GM12878 (cell line): Measurements from ENCODE around the gene TCP11. TPM values are rescaled to one million over a fixed set of nuclear protein-coding genes. Genes with fewer than 3 reads are reported as not detected.

Source experiments
- ATAC-seq: fragments of 200-7000 bp; cut with Tn5 transposase; 3 replicates; pipeline ENCODE4 v1.9.1; 2020; ENCODE audit warnings: mild to moderate bottlenecking, moderate library complexity
- BruUV-seq: library from RNA; stranded (reverse); fragments of 400-500 nt; replicated peaks from 2 replicates; lab custom pipeline; 2021; lab: Mats Ljungman, UMichigan
- CTCF ChIA-PET: fragments of 300-600 bp; sonication (Branson Sonifier 250); formaldehyde crosslinking; extraction: SDS; loops from one replicate; lab custom pipeline; 2021; ENCODE audit warnings: inconsistent platforms; lab: Yijun Ruan, JAX
- POLR2A ChIA-PET: fragments of 350-600 bp; formaldehyde crosslinking; extraction: SDS; loops from one replicate; lab custom pipeline; 2021; ENCODE audit warnings: inconsistent platforms; lab: Charles Lee
- RAD21 ChIA-PET: fragments of 300-600 bp; sonication (Branson Sonifier 250); formaldehyde crosslinking; loops from one replicate; lab custom pipeline; 2023; ENCODE audit warnings: antibody characterized with exemption; ENCODE audit not compliant: unreplicated experiment; lab: Charles Lee
- SMC1A ChIA-PET: fragments of 300-600 bp; sonication (Branson Sonifier 250); formaldehyde crosslinking; loops from one replicate; lab custom pipeline; 2023; ENCODE audit not compliant: unreplicated experiment, uncharacterized antibody; lab: Charles Lee
- DNase-seq: peaks from one replicate; pipeline ENCODE4 v3.0.0-alpha.2; 2011; ENCODE audit warnings: low read depth, low spot score
- FAIRE-seq: peaks from 3 replicates; lab custom pipeline; 2011; peaks lifted over from hg19 to GRCh38; lab: Jason Lieb, UNC
- H2AFZ ChIP-seq: 2 replicates; pipeline ENCODE4 v1.6.0; 2011; ENCODE audit warnings: low read depth, low read length, control low read depth; ENCODE audit not compliant: control insufficient read depth
- H3K27ac ChIP-seq: 2 replicates; pipeline ENCODE4 v1.5.1; 2011; ENCODE audit warnings: control low read depth; ENCODE audit not compliant: control insufficient read depth, insufficient read depth
- H3K27me3 ChIP-seq, 2 experiments: replicated peaks in 1 of 2; 2 replicates each; pipeline versions ENCODE4 v1.6.0 to v1.6.1; 2011; ENCODE audit warnings: low read length in 1 of 2; ENCODE audit not compliant: control insufficient read depth in 2 of 2, insufficient read depth in 2 of 2
- H3K36me3 ChIP-seq, 2 experiments: 2 replicates each; pipeline ENCODE4 v1.5.1; 2011; ENCODE audit warnings: low read length in 1 of 2; ENCODE audit not compliant: control insufficient read depth in 2 of 2, insufficient read depth in 2 of 2
- H3K4me1 ChIP-seq: 2 replicates; pipeline ENCODE4 v1.6.1; 2011; ENCODE audit warnings: mild to moderate bottlenecking, low read length, moderate library complexity, mixed read lengths; ENCODE audit not compliant: control insufficient read depth, insufficient read depth
- H3K4me2 ChIP-seq: 2 replicates; pipeline ENCODE4 v1.6.0; 2011; ENCODE audit warnings: control low read depth; ENCODE audit not compliant: control insufficient read depth, insufficient read depth
- H3K4me3 ChIP-seq: fragments of 200-600 bp; sonication (generic); 2 replicates; pipeline ENCODE4 v1.5.1; 2016
- H3K79me2 ChIP-seq: 2 replicates; pipeline ENCODE4 v1.6.0; 2011; ENCODE audit warnings: low read length; ENCODE audit not compliant: control insufficient read depth, insufficient read depth
- H3K9ac ChIP-seq: 2 replicates; pipeline ENCODE4 v1.8.0; 2011; ENCODE audit warnings: low read length, control low read depth, mixed read lengths; ENCODE audit not compliant: control insufficient read depth, insufficient read depth
- H3K9me3 ChIP-seq: replicated peaks from 3 replicates; pipeline ENCODE4 v1.5.1; 2011; ENCODE audit warnings: mild to moderate bottlenecking, low read length; ENCODE audit not compliant: control insufficient read depth, insufficient read depth
- H4K20me1 ChIP-seq: 2 replicates; pipeline ENCODE4 v1.6.0; 2011; ENCODE audit not compliant: control insufficient read depth, insufficient read depth
- CBX5 ChIP-seq: sonication (generic); IDR thresholded peaks from 2 replicates; pipeline ENCODE4 v1.6.1; 2016; ENCODE audit warnings: low read depth, moderate library complexity, mild to moderate bottlenecking, inconsistent platforms
- CHD4 ChIP-seq: fragments of 200-600 bp; sonication (generic); IDR thresholded peaks from 2 replicates; pipeline ENCODE4 v1.6.1; 2016; ENCODE audit warnings: mild to moderate bottlenecking
- ETV6 ChIP-seq, 2 experiments: fragments of 450-650 bp in 1 of 2; IDR thresholded peaks in 1 of 2; conservative IDR thresholded peaks in 1 of 2; 2 replicates each; pipeline ENCODE4 v1.6.1; 2014; ENCODE audit warnings: antibody characterized with exemption in 1 of 2, borderline replicate concordance in 1 of 2, low read depth in 1 of 2, mild to moderate bottlenecking in 1 of 2, moderate library complexity in 1 of 2
- FOS ChIP-seq: IDR thresholded peaks from 3 replicates; pipeline ENCODE4 v1.6.1; 2011; ENCODE audit warnings: borderline replicate concordance; ENCODE audit not compliant: insufficient read length; ENCODE audit errors: extremely low read depth
- MTA3 ChIP-seq: IDR thresholded peaks from 2 replicates; pipeline ENCODE4 v1.6.1; 2012; ENCODE audit warnings: low read length, inconsistent platforms, borderline replicate concordance
- NBN ChIP-seq: fragments of 450-650 bp; IDR thresholded peaks from 2 replicates; pipeline ENCODE4 v1.6.1; 2016
- NFXL1 ChIP-seq: fragments of 450-650 bp; IDR thresholded peaks from 2 replicates; pipeline ENCODE4 v1.6.1; 2017; ENCODE audit warnings: antibody characterized with exemption, mild to moderate bottlenecking, borderline replicate concordance
- TARDBP ChIP-seq: IDR thresholded peaks from 2 replicates; pipeline ENCODE4 v1.6.1; 2016; ENCODE audit warnings: borderline replicate concordance
- WGBS: methylation state at CpG from one replicate; pipeline ENCODE4 v1.1.6; 2016; ENCODE audit warnings: low lambda C conversion rate; ENCODE audit not compliant: insufficient replicate concordance, insufficient coverage; ENCODE audit errors: missing lambda C conversion rate; 5-methylcytosine and 5-hydroxymethylcytosine counted together
- in situ Hi-C: fragments of 300-500 bp; cut with MboI; formaldehyde crosslinking; loops from 9 replicates; pipeline ENCODE4 v1.14.3; 2018; ENCODE audit warnings: mixed read lengths
- intact Hi-C: fragments of 100-400 bp; cut with micrococcal nuclease; formaldehyde crosslinking; loops from one replicate; pipeline ENCODE4 v1.14.2; 2022; ENCODE audit not compliant: unreplicated experiment
- polyA plus RNA-seq, 11 experiments: library from polyadenylated mRNA; depleted of rRNA in 4 of 11; unstranded in 6 of 11; stranded (reverse) in 5 of 11; fragments of >200 nt; fragmentation: Nextera tagmentation in 4 of 11; fragmentation: Illumina TruSeq in 1 of 11; extraction: Ambion mirVana in 4 of 11; extraction: Trizol in 1 of 11; gene quantifications; 1 replicate in 1 of 11; 2 replicates in 10 of 11; pipeline versions ENCODE4 v1.2.1 to v1.2.3, GENCODE V29; 2011 to 2016; ENCODE audit warnings: inconsistent platforms in 2 of 11, missing spikeins in 2 of 11, low read depth in 1 of 11
- total RNA-seq, 4 experiments: library from RNA; depleted of rRNA in 3 of 4; stranded (reverse); fragments of >200 nt in 3 of 4; fragmentation: Illumina TruSeq in 1 of 4; extraction: Trizol in 1 of 4; gene quantifications; 2 replicates each; pipeline versions ENCODE4 v1.2.1 to v1.2.3, GENCODE V29; 2013 to 2021
- TF ChIP-seq, protein P1 (sequence below): fragments of 450-650 bp; formaldehyde crosslinking; IDR thresholded peaks from 2 replicates; pipeline ENCODE4 v1.4.0; 2020; ENCODE audit warnings: mild to moderate bottlenecking, moderate library complexity
- TF ChIP-seq, protein P2 (sequence below): fragments of 450-650 bp; IDR thresholded peaks from 2 replicates; pipeline ENCODE4 v1.6.1; 2017; ENCODE audit warnings: mild to moderate bottlenecking
- TF ChIP-seq, protein P3 (sequence below): IDR thresholded peaks from 2 replicates; pipeline ENCODE4 v1.6.1; 2012; ENCODE audit warnings: improper control_type of control experiment, low read depth, low read length; ENCODE audit not compliant: insufficient replicate concordance

The TCP11 gene
- total and polyA plus RNA-seq, 10 of the 15 experiments (the other 5 are each of a cell fraction or from before 2014, with no cell fraction given): not detected

DNA sequence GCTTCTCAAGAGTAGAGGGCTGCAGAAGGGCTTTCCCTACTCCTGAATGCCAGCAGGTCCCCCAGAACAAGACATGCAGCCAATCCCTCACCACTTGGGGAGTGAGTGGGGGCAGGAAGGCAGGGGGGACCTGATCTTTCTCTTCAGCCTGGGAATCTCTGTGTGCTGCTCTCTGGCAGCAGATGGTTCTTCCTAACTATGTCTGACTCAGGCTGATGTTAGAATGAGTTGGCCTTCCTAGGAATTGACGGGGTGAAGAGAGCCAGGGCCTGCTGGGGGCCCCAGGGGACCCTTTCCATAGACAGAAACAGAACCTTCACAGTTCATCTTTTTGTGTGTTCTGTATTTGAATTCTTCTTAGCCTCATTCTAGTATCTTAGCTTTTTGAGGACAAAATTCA is 29.0 kb upstream of the TCP11 start (continued):
- TF ChIP-seq, protein P1, sequence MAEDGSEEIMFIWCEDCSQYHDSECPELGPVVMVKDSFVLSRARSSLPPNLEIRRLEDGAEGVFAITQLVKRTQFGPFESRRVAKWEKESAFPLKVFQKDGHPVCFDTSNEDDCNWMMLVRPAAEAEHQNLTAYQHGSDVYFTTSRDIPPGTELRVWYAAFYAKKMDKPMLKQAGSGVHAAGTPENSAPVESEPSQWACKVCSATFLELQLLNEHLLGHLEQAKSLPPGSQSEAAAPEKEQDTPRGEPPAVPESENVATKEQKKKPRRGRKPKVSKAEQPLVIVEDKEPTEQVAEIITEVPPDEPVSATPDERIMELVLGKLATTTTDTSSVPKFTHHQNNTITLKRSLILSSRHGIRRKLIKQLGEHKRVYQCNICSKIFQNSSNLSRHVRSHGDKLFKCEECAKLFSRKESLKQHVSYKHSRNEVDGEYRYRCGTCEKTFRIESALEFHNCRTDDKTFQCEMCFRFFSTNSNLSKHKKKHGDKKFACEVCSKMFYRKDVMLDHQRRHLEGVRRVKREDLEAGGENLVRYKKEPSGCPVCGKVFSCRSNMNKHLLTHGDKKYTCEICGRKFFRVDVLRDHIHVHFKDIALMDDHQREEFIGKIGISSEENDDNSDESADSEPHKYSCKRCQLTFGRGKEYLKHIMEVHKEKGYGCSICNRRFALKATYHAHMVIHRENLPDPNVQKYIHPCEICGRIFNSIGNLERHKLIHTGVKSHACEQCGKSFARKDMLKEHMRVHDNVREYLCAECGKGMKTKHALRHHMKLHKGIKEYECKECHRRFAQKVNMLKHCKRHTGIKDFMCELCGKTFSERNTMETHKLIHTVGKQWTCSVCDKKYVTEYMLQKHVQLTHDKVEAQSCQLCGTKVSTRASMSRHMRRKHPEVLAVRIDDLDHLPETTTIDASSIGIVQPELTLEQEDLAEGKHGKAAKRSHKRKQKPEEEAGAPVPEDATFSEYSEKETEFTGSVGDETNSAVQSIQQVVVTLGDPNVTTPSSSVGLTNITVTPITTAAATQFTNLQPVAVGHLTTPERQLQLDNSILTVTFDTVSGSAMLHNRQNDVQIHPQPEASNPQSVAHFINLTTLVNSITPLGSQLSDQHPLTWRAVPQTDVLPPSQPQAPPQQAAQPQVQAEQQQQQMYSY (CRISPR knock-in tag): no peak
- no peak for TF ChIP-seq NFXL1
- TF ChIP-seq, protein P2, sequence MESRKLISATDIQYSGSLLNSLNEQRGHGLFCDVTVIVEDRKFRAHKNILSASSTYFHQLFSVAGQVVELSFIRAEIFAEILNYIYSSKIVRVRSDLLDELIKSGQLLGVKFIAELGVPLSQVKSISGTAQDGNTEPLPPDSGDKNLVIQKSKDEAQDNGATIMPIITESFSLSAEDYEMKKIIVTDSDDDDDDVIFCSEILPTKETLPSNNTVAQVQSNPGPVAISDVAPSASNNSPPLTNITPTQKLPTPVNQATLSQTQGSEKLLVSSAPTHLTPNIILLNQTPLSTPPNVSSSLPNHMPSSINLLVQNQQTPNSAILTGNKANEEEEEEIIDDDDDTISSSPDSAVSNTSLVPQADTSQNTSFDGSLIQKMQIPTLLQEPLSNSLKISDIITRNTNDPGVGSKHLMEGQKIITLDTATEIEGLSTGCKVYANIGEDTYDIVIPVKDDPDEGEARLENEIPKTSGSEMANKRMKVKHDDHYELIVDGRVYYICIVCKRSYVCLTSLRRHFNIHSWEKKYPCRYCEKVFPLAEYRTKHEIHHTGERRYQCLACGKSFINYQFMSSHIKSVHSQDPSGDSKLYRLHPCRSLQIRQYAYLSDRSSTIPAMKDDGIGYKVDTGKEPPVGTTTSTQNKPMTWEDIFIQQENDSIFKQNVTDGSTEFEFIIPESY: no peak
- TF ChIP-seq, all 136 proteins: peak for 0

DNA sequence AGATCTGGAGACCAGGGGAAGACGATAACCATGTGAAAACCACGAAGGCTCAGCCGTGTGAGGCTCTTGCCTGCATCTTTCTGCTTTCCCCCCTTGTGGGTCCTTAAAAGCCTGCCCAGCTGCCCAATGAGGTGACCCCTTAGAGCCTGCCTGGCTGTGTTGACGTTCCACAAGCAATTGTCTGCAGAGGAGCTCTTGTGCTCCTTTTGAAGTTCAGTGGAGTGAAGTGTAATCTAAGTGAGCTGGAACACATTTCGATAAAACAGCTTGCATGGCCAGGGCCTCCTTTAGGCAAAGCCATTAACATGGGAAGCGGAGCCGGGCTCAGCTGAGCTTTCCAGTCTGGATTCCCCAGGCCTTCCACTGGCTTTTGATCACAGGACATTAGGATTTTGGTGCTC is 27.3 kb upstream of the TCP11 start:
- Histone ChIP-seq H3K27ac (no peak overlapping the region), H3K27me3 (no peaks in the 10 kb centered on the region; a peak in 1 of 4 replicates), H3K4me1 (peaks cover 11% of the 10 kb centered on the region; the same call in 1 of the 2 replicates), H2AFZ (no peak overlapping the region), H3K79me2 (no peaks in the 10 kb centered on the region), H3K9me3 (no peaks in the 10 kb centered on the region; the same call in 2 of the 3 replicates), H3K9ac (no peak overlapping the region), H4K20me1 (no peaks in the 10 kb centered on the region), H3K4me3 (no peak overlapping the region), H3K36me3 (no peaks in the 10 kb centered on the region), H3K4me2 (no peak overlapping the region)
- ChIA-PET POLR2A (no interaction called here), RAD21 (no interaction called here), SMC1A (interaction anchor here (1.6 kb wide), 1 partner anchor 29 kb away, joined by 4 read pairs; no protein-coding TSS in a partner anchor), CTCF (interaction anchor here (1.2 kb wide), 1 partner anchor 29 kb away, joined by 4 read pairs; no protein-coding TSS in a partner anchor)
- no TSS peak for BruUV-seq
- DNase-seq (no peak), ATAC-seq (no peak), FAIRE-seq (no peak)
- in situ Hi-C loops (no loop called here), intact Hi-C loops (no loop called here)
- TF ChIP-seq CBX5: no peak
- TF ChIP-seq FOS: no peak
- no peak for TF ChIP-seq NBN
- no peak for TF ChIP-seq TARDBP
- TF ChIP-seq, protein P3, sequence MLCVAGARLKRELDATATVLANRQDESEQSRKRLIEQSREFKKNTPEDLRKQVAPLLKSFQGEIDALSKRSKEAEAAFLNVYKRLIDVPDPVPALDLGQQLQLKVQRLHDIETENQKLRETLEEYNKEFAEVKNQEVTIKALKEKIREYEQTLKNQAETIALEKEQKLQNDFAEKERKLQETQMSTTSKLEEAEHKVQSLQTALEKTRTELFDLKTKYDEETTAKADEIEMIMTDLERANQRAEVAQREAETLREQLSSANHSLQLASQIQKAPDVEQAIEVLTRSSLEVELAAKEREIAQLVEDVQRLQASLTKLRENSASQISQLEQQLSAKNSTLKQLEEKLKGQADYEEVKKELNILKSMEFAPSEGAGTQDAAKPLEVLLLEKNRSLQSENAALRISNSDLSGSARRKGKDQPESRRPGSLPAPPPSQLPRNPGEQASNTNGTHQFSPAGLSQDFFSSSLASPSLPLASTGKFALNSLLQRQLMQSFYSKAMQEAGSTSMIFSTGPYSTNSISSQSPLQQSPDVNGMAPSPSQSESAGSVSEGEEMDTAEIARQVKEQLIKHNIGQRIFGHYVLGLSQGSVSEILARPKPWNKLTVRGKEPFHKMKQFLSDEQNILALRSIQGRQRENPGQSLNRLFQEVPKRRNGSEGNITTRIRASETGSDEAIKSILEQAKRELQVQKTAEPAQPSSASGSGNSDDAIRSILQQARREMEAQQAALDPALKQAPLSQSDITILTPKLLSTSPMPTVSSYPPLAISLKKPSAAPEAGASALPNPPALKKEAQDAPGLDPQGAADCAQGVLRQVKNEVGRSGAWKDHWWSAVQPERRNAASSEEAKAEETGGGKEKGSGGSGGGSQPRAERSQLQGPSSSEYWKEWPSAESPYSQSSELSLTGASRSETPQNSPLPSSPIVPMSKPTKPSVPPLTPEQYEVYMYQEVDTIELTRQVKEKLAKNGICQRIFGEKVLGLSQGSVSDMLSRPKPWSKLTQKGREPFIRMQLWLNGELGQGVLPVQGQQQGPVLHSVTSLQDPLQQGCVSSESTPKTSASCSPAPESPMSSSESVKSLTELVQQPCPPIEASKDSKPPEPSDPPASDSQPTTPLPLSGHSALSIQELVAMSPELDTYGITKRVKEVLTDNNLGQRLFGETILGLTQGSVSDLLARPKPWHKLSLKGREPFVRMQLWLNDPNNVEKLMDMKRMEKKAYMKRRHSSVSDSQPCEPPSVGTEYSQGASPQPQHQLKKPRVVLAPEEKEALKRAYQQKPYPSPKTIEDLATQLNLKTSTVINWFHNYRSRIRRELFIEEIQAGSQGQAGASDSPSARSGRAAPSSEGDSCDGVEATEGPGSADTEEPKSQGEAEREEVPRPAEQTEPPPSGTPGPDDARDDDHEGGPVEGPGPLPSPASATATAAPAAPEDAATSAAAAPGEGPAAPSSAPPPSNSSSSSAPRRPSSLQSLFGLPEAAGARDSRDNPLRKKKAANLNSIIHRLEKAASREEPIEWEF: no peak
- TF ChIP-seq MTA3: no peak
- TF ChIP-seq CHD4: no peak
- TF ChIP-seq ETV6 (conservative IDR thresholded peaks at IDR 0.05 in 1 of 2, IDR thresholded peaks at IDR 0.05 in 1 of 2; ENCODE audit: borderline replicate concordance in 1 of 2, low read depth in 1 of 2): no peak
- 80% methylated on average over 7 of the region's 7 CpGs for WGBS
